GM23338 (cell line): ENCODE data around the gene EIF4E3. TPM values are rescaled to one million over a fixed set of nuclear protein-coding genes. Genes with fewer than 3 reads are reported as not detected.

Experiments
- ATAC-seq: fragments of 200-7000 bp; cut with Tn5 transposase; 3 replicates; pipeline ENCODE4 v1.9.1; 2020
- DNase-seq: peaks from one replicate; pipeline ENCODE4 v3.0.0-alpha.2; 2015; ENCODE audit warnings: low spot score
- H2AFZ ChIP-seq: fragments of 200-600 bp; sonication (generic); 2 replicates; pipeline ENCODE4 v1.8.0; 2016; ENCODE audit warnings: antibody characterized with exemption, mild to moderate bottlenecking, moderate library complexity
- H3F3A ChIP-seq: fragments of 200-600 bp; sonication (generic); replicated peaks from 2 replicates; pipeline ENCODE4 v1.8.0; 2017; ENCODE audit warnings: antibody characterized with exemption, mixed run types, low read depth
- H3K27ac ChIP-seq: fragments of 200-600 bp; sonication (generic); 2 replicates; pipeline ENCODE4 v1.6.1; 2016; ENCODE audit warnings: low read depth
- H3K27me3 ChIP-seq: fragments of 200-600 bp; sonication (generic); 2 replicates; pipeline ENCODE4 v1.8.0; 2016; ENCODE audit warnings: mild to moderate bottlenecking, mixed run types, moderate library complexity; ENCODE audit not compliant: insufficient read depth
- H3K36me3 ChIP-seq: fragments of 200-600 bp; sonication (generic); 2 replicates; pipeline ENCODE4 v1.8.0; 2016; ENCODE audit warnings: mild to moderate bottlenecking; ENCODE audit not compliant: insufficient read depth
- H3K4me1 ChIP-seq: fragments of 200-600 bp; sonication (generic); 2 replicates; pipeline ENCODE4 v1.8.0; 2016; ENCODE audit warnings: mild to moderate bottlenecking, moderate library complexity; ENCODE audit not compliant: insufficient read depth
- H3K4me2 ChIP-seq: fragments of 200-600 bp; sonication (generic); 2 replicates; pipeline ENCODE4 v1.7.1; 2017; ENCODE audit warnings: mixed run types
- H3K4me3 ChIP-seq: fragments of 200-600 bp; sonication (generic); 2 replicates; pipeline ENCODE4 v1.6.1; 2016; ENCODE audit warnings: mixed run types
- H3K79me2 ChIP-seq: fragments of 200-600 bp; sonication (generic); replicated peaks from 2 replicates; pipeline ENCODE4 v1.8.0; 2017; ENCODE audit warnings: mild to moderate bottlenecking; ENCODE audit not compliant: insufficient read depth
- H3K9me2 ChIP-seq: fragments of 200-600 bp; sonication (generic); 2 replicates; pipeline ENCODE4 v1.8.0; 2017; ENCODE audit not compliant: insufficient read depth
- H4K20me1 ChIP-seq: fragments of 200-600 bp; sonication (generic); replicated peaks from 2 replicates; pipeline ENCODE4 v1.8.0; 2017; ENCODE audit warnings: mild to moderate bottlenecking; ENCODE audit not compliant: insufficient read depth
- H3K27ac Mint-ChIP-seq: 2 replicates; pipeline ENCODE4 v1.8.0; 2020; ENCODE audit warnings: inconsistent platforms, mild to moderate bottlenecking, moderate library complexity, mixed read lengths
- H3K27me3 Mint-ChIP-seq: 3 replicates; pipeline ENCODE4 v1.8.0; 2022; ENCODE audit warnings: low read depth, mild to moderate bottlenecking, moderate library complexity, mixed read lengths, inconsistent platforms; ENCODE audit not compliant: insufficient read depth, poor library complexity
- H3K36me3 Mint-ChIP-seq: 3 replicates; pipeline ENCODE4 v1.8.0; 2021; ENCODE audit warnings: low read depth, mild to moderate bottlenecking, inconsistent platforms, moderate library complexity, mixed read lengths
- H3K4me1 Mint-ChIP-seq: 3 replicates; pipeline ENCODE4 v1.8.0; 2020; ENCODE audit warnings: mild to moderate bottlenecking, inconsistent platforms, mixed read lengths
- H3K4me3 Mint-ChIP-seq: 3 replicates; pipeline ENCODE4 v1.8.0; 2021; ENCODE audit warnings: moderate library complexity, mild to moderate bottlenecking, inconsistent platforms, mixed read lengths
- H3K9me3 Mint-ChIP-seq: 3 replicates; pipeline ENCODE4 v1.8.0; 2020; ENCODE audit warnings: moderate library complexity, mild to moderate bottlenecking, inconsistent platforms, mixed read lengths
- CREB1 ChIP-seq: fragments of 250-450 bp; sonication (Bioruptor Pico); IDR thresholded peaks from 2 replicates; pipeline ENCODE4 v1.5.0; 2020; ENCODE audit warnings: low read depth, mild to moderate bottlenecking, moderate library complexity
- CTCF ChIP-seq, 2 experiments: fragments of 200-600 bp in 1 of 2; sonication (generic) in 1 of 2; conservative IDR thresholded peaks; 2 replicates each; pipeline versions ENCODE4 v1.5.1 to v1.6.1; 2016 to 2017; ENCODE audit warnings: antibody characterized with exemption in 2 of 2, low read depth in 2 of 2, mild to moderate bottlenecking in 2 of 2, moderate library complexity in 1 of 2
- EZH2 ChIP-seq: fragments of 200-600 bp; sonication (generic); IDR thresholded peaks from one replicate; pipeline ENCODE4 v1.8.0; 2017; ENCODE audit warnings: antibody characterized with exemption, mild to moderate bottlenecking, low read depth; ENCODE audit not compliant: unreplicated experiment
- JUNB ChIP-seq: IDR thresholded peaks from one replicate; pipeline ENCODE4 v1.6.1; 2016; ENCODE audit warnings: antibody characterized with exemption; ENCODE audit not compliant: unreplicated experiment
- NANOG ChIP-seq: IDR thresholded peaks from 2 replicates; pipeline ENCODE4 v1.6.1; 2016; ENCODE audit warnings: antibody characterized with exemption, borderline replicate concordance
- POLR2AphosphoS5 ChIP-seq: IDR thresholded peaks from 2 replicates; pipeline ENCODE4 v1.6.1; 2016; ENCODE audit warnings: antibody characterized with exemption, low read depth
- REST ChIP-seq: IDR thresholded peaks from one replicate; pipeline ENCODE4 v1.6.1; 2018; ENCODE audit warnings: antibody characterized with exemption; ENCODE audit not compliant: unreplicated experiment
- STAT1 ChIP-seq: IDR thresholded peaks from one replicate; pipeline ENCODE4 v1.6.1; 2016; ENCODE audit warnings: antibody characterized with exemption; ENCODE audit not compliant: unreplicated experiment
- ZNF114 ChIP-seq: fragments of 250-450 bp; sonication (Bioruptor Pico); IDR thresholded peaks from 2 replicates; pipeline ENCODE4 v1.5.0; 2020; ENCODE audit warnings: mild to moderate bottlenecking, moderate library complexity
- ZNF331 ChIP-seq: fragments of 250-450 bp; sonication (Bioruptor Pico); IDR thresholded peaks from 2 replicates; pipeline ENCODE4 v1.5.0; 2020; ENCODE audit warnings: low read depth, mild to moderate bottlenecking, moderate library complexity
- ZNF462 ChIP-seq: fragments of 250-450 bp; sonication (Bioruptor Pico); IDR thresholded peaks from 2 replicates; pipeline ENCODE4 v1.5.0; 2020; ENCODE audit warnings: mild to moderate bottlenecking, moderate library complexity
- polyA plus RNA-seq: library from polyadenylated mRNA; unstranded; fragments of >200 nt; fragmentation: Nextera tagmentation; extraction: Ambion mirVana; gene quantifications from 2 replicates; pipeline ENCODE4 v1.2.1, GENCODE V29; 2016
- total RNA-seq: library from RNA; depleted of rRNA; stranded (reverse); fragments of >200 nt; shearing (Covaris generic); gene quantifications from 2 replicates; pipeline ENCODE4 v1.2.3, GENCODE V29; 2014

The EIF4E3 gene
- total and polyA plus RNA-seq, 2 experiments from 2014 or later: 6.0 to 9.7 TPM

GRCh38 chr3:71742621-71743020 is 17.4 kb upstream of the EIF4E3 start:
- DNase-seq (no peak), ATAC-seq (no peak)
- H3K27ac ChIP-seq: no peak overlapping the region
- no peaks in the 10 kb centered on the region for H3F3A ChIP-seq
- TF ChIP-seq EZH2 (no peak), STAT1 (no peak)
- H3K36me3 ChIP-seq: no peaks in the 10 kb centered on the region; the same call in 1 of the 2 replicates
- no peak overlapping the region for H2AFZ ChIP-seq
- H3K4me1 ChIP-seq: peaks cover 9% of the 10 kb centered on the region; the same call in 1 of the 2 replicates
- H3K36me3 Mint-ChIP-seq: peaks cover 15% of the 10 kb centered on the region; the same call in 2 of the 3 replicates
- H4K20me1 ChIP-seq: no peaks in the 10 kb centered on the region
- H3K9me2 ChIP-seq: no peaks in the 10 kb centered on the region
- H3K4me3 Mint-ChIP-seq: no peak overlapping the region
- H3K27me3 Mint-ChIP-seq: no peaks in the 10 kb centered on the region
- H3K4me1 Mint-ChIP-seq: peaks cover 2% of the 10 kb centered on the region; the same call in 1 of the 3 replicates
- H3K27me3 ChIP-seq: no peaks in the 10 kb centered on the region
- no peak overlapping the region for H3K27ac Mint-ChIP-seq
- peaks cover 29% of the 10 kb centered on the region for H3K9me3 Mint-ChIP-seq
- no peak overlapping the region for H3K4me2 ChIP-seq
- H3K4me3 ChIP-seq: no peak overlapping the region
- H3K79me2 ChIP-seq: no peaks in the 10 kb centered on the region

- peaks cover 8% of the 10 kb centered on the region for H3K27me3 Mint-ChIP-seq
- no peak overlapping the region for H3K4me2 ChIP-seq
- H3K27ac ChIP-seq: no peak overlapping the region
- H3K79me2 ChIP-seq: no peaks in the 10 kb centered on the region
- TF ChIP-seq STAT1 (no peak), ZNF462 (CRISPR knock-in tag) (no peak), CREB1 (CRISPR knock-in tag) (no peak), REST (no peak), EZH2 (no peak), POLR2AphosphoS5 (no peak), ZNF331 (CRISPR knock-in tag) (no peak), JUNB (no peak), NANOG (no peak), ZNF114 (CRISPR knock-in tag) (no peak), CTCF (conservative IDR thresholded peaks at IDR 0.05; ENCODE audit: low read depth in 2 of 2) (no peak)
- H3K9me2 ChIP-seq: no peaks in the 10 kb centered on the region
- H4K20me1 ChIP-seq: no peaks in the 10 kb centered on the region
- H3K27me3 ChIP-seq: no peaks in the 10 kb centered on the region
- H3K27ac Mint-ChIP-seq: no peak overlapping the region
- H3K4me1 ChIP-seq: peaks cover 34% of the 10 kb centered on the region
- H3K4me3 ChIP-seq: no peak overlapping the region
- no peak overlapping the region for H2AFZ ChIP-seq
- no peaks in the 10 kb centered on the region; the same call in 2 of the 3 replicates for H3K9me3 Mint-ChIP-seq
- H3K36me3 ChIP-seq: no peaks in the 10 kb centered on the region
- H3K36me3 Mint-ChIP-seq: peaks cover 4% of the 10 kb centered on the region; the same call in 1 of the 3 replicates
- peaks cover 27% of the 10 kb centered on the region for H3K4me1 Mint-ChIP-seq
- 0 out of 2 replicates have a peak, but pooled peaks cover 5% of the 10 kb centered on the region for H3F3A ChIP-seq
- no peak for ATAC-seq
- no peak overlapping the region for H3K4me3 Mint-ChIP-seq
- peak; percentile 34 for DNase-seq
Observed at GRCh38 chr3:71734881-71735280, 9.7 kb upstream of the EIF4E3 start.
